H9 (cell line): ENCODE data around the gene DGCR8. TPM values are rescaled to one million over a fixed set of nuclear protein-coding genes. Genes with fewer than 3 reads are reported as not detected.

Experiments used
- DNase-seq: peaks from one replicate; pipeline ENCODE4 v3.0.0-alpha.2; 2017
- H2AFZ ChIP-seq: one replicate; pipeline ENCODE4 v1.6.1; 2013; ENCODE audit warnings: mild to moderate bottlenecking, low read length, control low read depth, moderate library complexity
- H2AK5ac ChIP-seq: 2 replicates; pipeline ENCODE4 v1.6.1; 2013; ENCODE audit warnings: low read length, control low read depth, mixed read lengths; ENCODE audit not compliant: insufficient read length
- H2BK120ac ChIP-seq: one replicate; pipeline ENCODE4 v1.6.1; 2013; ENCODE audit warnings: low read depth, mild to moderate bottlenecking, low read length, control low read depth, inconsistent platforms; ENCODE audit not compliant: poor library complexity, severe bottlenecking
- H2BK12ac ChIP-seq: 2 replicates; pipeline ENCODE4 v1.6.1; 2013; ENCODE audit warnings: low read length, control low read depth, mixed read lengths, low read depth; ENCODE audit not compliant: insufficient read length
- H2BK15ac ChIP-seq: 2 replicates; pipeline ENCODE4 v1.6.1; 2013; ENCODE audit warnings: low read depth, low read length, control low read depth
- H2BK20ac ChIP-seq: one replicate; pipeline ENCODE4 v1.6.1; 2013; ENCODE audit warnings: low read depth, mild to moderate bottlenecking, low read length, control low read depth, inconsistent platforms; ENCODE audit not compliant: poor library complexity, severe bottlenecking
- H2BK5ac ChIP-seq: 2 replicates; pipeline ENCODE4 v1.6.1; 2013; ENCODE audit warnings: low read length, control low read depth, mixed read lengths; ENCODE audit not compliant: insufficient read length
- H3K14ac ChIP-seq: 2 replicates; pipeline ENCODE4 v1.6.1; 2013; ENCODE audit warnings: low read length, control low read depth; ENCODE audit not compliant: insufficient read depth
- H3K18ac ChIP-seq: 2 replicates; pipeline ENCODE4 v1.6.1; 2013; ENCODE audit warnings: low read depth, mild to moderate bottlenecking, mixed read lengths, low read length, control low read depth; ENCODE audit not compliant: insufficient read length
- H3K23ac ChIP-seq: 2 replicates; pipeline ENCODE4 v1.6.1; 2013; ENCODE audit warnings: low read length, control low read depth, mixed read lengths, low read depth; ENCODE audit not compliant: insufficient read length
- H3K23me2 ChIP-seq: 2 replicates; pipeline ENCODE4 v1.6.1; 2013; ENCODE audit warnings: low read depth, mild to moderate bottlenecking, mixed read lengths, low read length, control low read depth; ENCODE audit not compliant: insufficient read length, poor library complexity, severe bottlenecking
- H3K27ac ChIP-seq: 2 replicates; pipeline ENCODE4 v1.5.1; 2013; ENCODE audit warnings: low read length, control low read depth, mixed read lengths, low read depth; ENCODE audit not compliant: insufficient read length
- H3K27me3 ChIP-seq: 2 replicates; pipeline ENCODE4 v1.6.1; 2013; ENCODE audit warnings: low read length, control low read depth, inconsistent platforms; ENCODE audit not compliant: insufficient read depth
- H3K4ac ChIP-seq: 2 replicates; pipeline ENCODE4 v1.6.1; 2013; ENCODE audit warnings: low read depth, mild to moderate bottlenecking, control low read depth, inconsistent platforms, low read length, moderate library complexity
- H3K4me1 ChIP-seq: 2 replicates; pipeline ENCODE4 v1.6.1; 2013; ENCODE audit warnings: low read length, control low read depth, inconsistent platforms; ENCODE audit not compliant: insufficient read depth
- H3K4me2 ChIP-seq: 2 replicates; pipeline ENCODE4 v1.6.1; 2013; ENCODE audit warnings: low read length, control low read depth, mixed read lengths; ENCODE audit not compliant: insufficient read length, insufficient read depth
- H3K56ac ChIP-seq: 2 replicates; pipeline ENCODE4 v1.6.1; 2013; ENCODE audit warnings: low read depth, mild to moderate bottlenecking, mixed read lengths, low read length, control low read depth; ENCODE audit not compliant: insufficient read length
- H3K79me1 ChIP-seq: 2 replicates; pipeline ENCODE4 v1.6.1; 2013; ENCODE audit warnings: low read depth, mild to moderate bottlenecking, moderate library complexity, low read length, control low read depth, inconsistent platforms; ENCODE audit not compliant: insufficient read depth, poor library complexity, severe bottlenecking
- H3K79me2 ChIP-seq: 2 replicates; pipeline ENCODE4 v1.6.1; 2013; ENCODE audit warnings: low read length, control low read depth, inconsistent platforms; ENCODE audit not compliant: insufficient read depth
- H3K9ac ChIP-seq: 2 replicates; pipeline ENCODE4 v1.6.1; 2013; ENCODE audit warnings: low read length, control low read depth, mixed read lengths; ENCODE audit not compliant: insufficient read length; ENCODE audit errors: extremely low read depth
- H3K9me3 ChIP-seq: one replicate; pipeline ENCODE4 v1.6.1; 2013; ENCODE audit warnings: low read depth, low read length, inconsistent platforms; ENCODE audit not compliant: control insufficient read depth
- H3T11ph ChIP-seq: one replicate; pipeline ENCODE4 v1.6.1; 2013; ENCODE audit warnings: mild to moderate bottlenecking, low read length, control low read depth, inconsistent platforms
- H4K20me1 ChIP-seq: one replicate; pipeline ENCODE4 v1.6.1; 2013; ENCODE audit not compliant: control insufficient read depth, insufficient read length, insufficient read depth
- H4K5ac ChIP-seq: 2 replicates; pipeline ENCODE4 v1.6.1; 2013; ENCODE audit warnings: low read depth, mild to moderate bottlenecking, mixed read lengths, low read length, control low read depth; ENCODE audit not compliant: insufficient read length
- H4K8ac ChIP-seq: replicated peaks from 2 replicates; pipeline ENCODE4 v1.6.1; 2013; ENCODE audit warnings: low read length, control low read depth, mixed read lengths, low read depth; ENCODE audit not compliant: insufficient read length
- H4K91ac ChIP-seq: 2 replicates; pipeline ENCODE4 v1.6.1; 2013; ENCODE audit warnings: low read depth, mild to moderate bottlenecking, moderate library complexity, mixed read lengths, low read length, control low read depth; ENCODE audit not compliant: insufficient read length
- H3K27ac Mint-ChIP-seq, 3 experiments: 2 replicates in 2 of 3; 3 replicates in 1 of 3; pipeline ENCODE4 v1.8.0; 2020 to 2021; ENCODE audit warnings: mixed read lengths in 3 of 3, mild to moderate bottlenecking in 1 of 3, moderate library complexity in 1 of 3
- H3K27me3 Mint-ChIP-seq: 2 replicates; pipeline ENCODE4 v1.8.0; 2021; ENCODE audit warnings: low read depth, mild to moderate bottlenecking, moderate library complexity, mixed read lengths
- H3K36me3 Mint-ChIP-seq, 3 experiments: 2 replicates in 2 of 3; 3 replicates in 1 of 3; pipeline ENCODE4 v1.8.0; 2020 to 2021; ENCODE audit warnings: low read depth in 3 of 3, mixed read lengths in 3 of 3; ENCODE audit not compliant: insufficient read depth in 1 of 3
- H3K4me1 Mint-ChIP-seq, 2 experiments: 2 replicates each; pipeline ENCODE4 v1.8.0; 2020; ENCODE audit warnings: mixed read lengths in 2 of 2
- H3K4me3 Mint-ChIP-seq, 2 experiments: 2 replicates in 1 of 2; 3 replicates in 1 of 2; pipeline ENCODE4 v1.8.0; 2020 to 2021; ENCODE audit warnings: mild to moderate bottlenecking in 2 of 2, mixed read lengths in 2 of 2, moderate library complexity in 1 of 2
- H3K9me3 Mint-ChIP-seq, 2 experiments: 2 replicates in 1 of 2; 3 replicates in 1 of 2; pipeline ENCODE4 v1.8.0; 2020; ENCODE audit warnings: mild to moderate bottlenecking in 2 of 2, mixed read lengths in 2 of 2, moderate library complexity in 1 of 2
- WGBS: extraction: QIAGEN DNeasy Blood & Tissue Kit; methylation state at CpG from one replicate; pipeline ENCODE4 v1.1.7; 2013; ENCODE audit warnings: missing lambda C conversion rate, low lambda C conversion rate, mixed read lengths; ENCODE audit not compliant: insufficient read length; ENCODE audit errors: extremely low coverage; 5-methylcytosine and 5-hydroxymethylcytosine counted together
- total RNA-seq: library from RNA; stranded (reverse); gene quantifications from 2 replicates; pipeline ENCODE4 v1.2.1, GENCODE V29; 2021
- TF ChIP-seq, protein P1 (sequence below): fragments of 200-600 bp; sonication (generic); conservative IDR thresholded peaks from 3 replicates; pipeline ENCODE4 v1.8.0; 2021; ENCODE audit warnings: antibody characterized with exemption, mild to moderate bottlenecking

Gene DGCR8
- total RNA-seq, 1 experiment from 2014 or later: 74.5 TPM

DNA sequence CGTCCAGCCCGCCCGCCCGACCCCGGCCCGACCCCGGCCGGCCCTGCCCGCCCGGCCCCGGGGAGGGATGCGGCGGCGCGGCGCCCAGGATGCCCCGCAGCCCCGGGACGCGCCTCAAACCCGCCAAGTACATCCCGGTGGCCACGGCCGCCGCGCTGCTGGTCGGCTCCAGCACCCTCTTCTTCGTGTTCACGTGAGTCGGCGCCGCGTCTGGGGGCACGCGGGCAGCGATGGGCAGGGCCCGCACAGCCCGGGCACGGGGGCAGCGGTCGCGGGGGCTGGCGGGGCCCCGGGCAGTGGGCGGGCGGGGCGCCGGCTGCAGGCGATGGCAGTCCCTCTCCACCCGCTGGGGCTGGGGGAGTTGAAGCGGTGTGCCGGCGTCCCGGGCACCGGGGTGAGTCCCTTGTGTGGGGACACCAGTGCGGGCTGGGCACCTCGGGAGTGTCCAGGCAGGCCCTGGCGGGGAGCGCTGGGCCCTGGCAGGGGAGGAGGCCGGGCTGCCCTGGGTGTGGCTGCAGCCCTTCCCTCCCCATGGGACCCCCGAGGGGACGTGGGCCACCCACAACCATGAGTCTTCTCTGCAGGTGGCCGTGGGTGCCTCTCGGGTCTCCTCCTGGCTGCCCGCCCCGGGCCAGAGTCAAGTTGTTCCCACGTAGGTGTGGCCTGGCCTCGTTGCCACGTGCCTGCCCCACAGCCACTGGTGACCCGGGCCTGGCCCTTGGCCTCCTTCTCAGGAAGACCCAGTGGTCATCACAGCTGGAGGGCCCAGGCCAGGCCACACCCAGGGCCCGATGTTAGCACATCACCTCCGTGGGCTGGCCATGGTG lies 52.0 kb downstream of the DGCR8 start:
- Histone ChIP-seq H4K8ac (no peak overlapping the region), H2BK20ac (no peak overlapping the region), H3K27ac (no peak overlapping the region), H3K14ac (peak overlapping the region; percentile 51; the same call in 1 of the 2 replicates), H2BK12ac (no peak overlapping the region), H3K56ac (no peak overlapping the region), H3K23me2 (peaks cover 4% of the 10 kb centered on the region), H2AFZ (no peak overlapping the region), H3K9ac (peak overlapping the region; percentile 6), H4K5ac (no peak overlapping the region), H3K27me3 (no peaks in the 10 kb centered on the region), H3K18ac (no peak overlapping the region), H3K9me3 (no peaks in the 10 kb centered on the region), H3K4me2 (peak overlapping the region; percentile 30), H2BK15ac (no peak overlapping the region), H3T11ph (no peak overlapping the region), H4K20me1 (peaks cover 5% of the 10 kb centered on the region), H3K23ac (no peak overlapping the region), H2AK5ac (no peak overlapping the region), H3K4me1 (no peaks in the 10 kb centered on the region), H3K4ac (no peak overlapping the region), H3K79me1 (no peaks in the 10 kb centered on the region), H3K79me2 (no peaks in the 10 kb centered on the region; the same call in 1 of the 2 replicates), H2BK120ac (no peak overlapping the region), H4K91ac (no peak overlapping the region), H2BK5ac (no peak overlapping the region)
- WGBS: no CpG with 5 or more reads among the region's 72 CpGs
- Mint-ChIP-seq H3K9me3 (no peaks in the 10 kb centered on the region), H3K4me1 (peaks cover 8% of the 10 kb centered on the region in 2 experiments), H3K27me3 (no peaks in the 10 kb centered on the region; the same call in 1 of the 2 replicates), H3K36me3 (peaks cover 4 to 12% (median 10%) of the 10 kb centered on the region in 3 experiments; a peak in 6 of 7 replicates), H3K4me3 (peak overlapping the region; percentile 60 to 78), H3K27ac (no peak overlapping the region)
- DNase-seq: no peak
- TF ChIP-seq, protein P1, sequence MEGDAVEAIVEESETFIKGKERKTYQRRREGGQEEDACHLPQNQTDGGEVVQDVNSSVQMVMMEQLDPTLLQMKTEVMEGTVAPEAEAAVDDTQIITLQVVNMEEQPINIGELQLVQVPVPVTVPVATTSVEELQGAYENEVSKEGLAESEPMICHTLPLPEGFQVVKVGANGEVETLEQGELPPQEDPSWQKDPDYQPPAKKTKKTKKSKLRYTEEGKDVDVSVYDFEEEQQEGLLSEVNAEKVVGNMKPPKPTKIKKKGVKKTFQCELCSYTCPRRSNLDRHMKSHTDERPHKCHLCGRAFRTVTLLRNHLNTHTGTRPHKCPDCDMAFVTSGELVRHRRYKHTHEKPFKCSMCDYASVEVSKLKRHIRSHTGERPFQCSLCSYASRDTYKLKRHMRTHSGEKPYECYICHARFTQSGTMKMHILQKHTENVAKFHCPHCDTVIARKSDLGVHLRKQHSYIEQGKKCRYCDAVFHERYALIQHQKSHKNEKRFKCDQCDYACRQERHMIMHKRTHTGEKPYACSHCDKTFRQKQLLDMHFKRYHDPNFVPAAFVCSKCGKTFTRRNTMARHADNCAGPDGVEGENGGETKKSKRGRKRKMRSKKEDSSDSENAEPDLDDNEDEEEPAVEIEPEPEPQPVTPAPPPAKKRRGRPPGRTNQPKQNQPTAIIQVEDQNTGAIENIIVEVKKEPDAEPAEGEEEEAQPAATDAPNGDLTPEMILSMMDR: no peak
